ENCODE measurements around the gene NPHS2. TPM values are rescaled to one million over a fixed set of nuclear protein-coding genes. Genes with fewer than 3 reads are reported as not detected.

Gene NPHS2
- polyA plus RNA-seq, 1 donor (not counting 4 experiments of a cell fraction or from before 2014, with no cell fraction given) = not detected

- H3K4me3 ChIP-seq (ENCODE audit: control insufficient read depth in 2 of 3, extremely low read depth in 1 of 3, insufficient read depth in 2 of 3, low read depth in 1 of 3, low read length in 3 of 3) = no peak overlapping the region
- no peak overlapping the region for H3K27ac ChIP-seq (ENCODE audit: control insufficient read depth, insufficient read depth, low read length)
- no peak overlapping the region for H3K9ac ChIP-seq (ENCODE audit: control insufficient read depth, extremely low read depth, insufficient read depth, low read length)
- H3K27me3 ChIP-seq (ENCODE audit: control insufficient read depth, extremely low read depth, insufficient read depth, low read length) = peaks cover 17% of the 10 kb centered on the region
- no peaks in the 10 kb centered on the region for H3K36me3 ChIP-seq (ENCODE audit: control insufficient read depth in 2 of 2, extremely low read depth in 1 of 2, insufficient read depth in 2 of 2, low read length in 2 of 2)
- H3K9me3 ChIP-seq (ENCODE audit: control insufficient read depth, low read depth, low read length) = no peaks in the 10 kb centered on the region
- FAIRE-seq (no peak), DNase-seq (ENCODE audit: low read depth, low spot score) (no peak)
- H3K4me2 ChIP-seq (ENCODE audit: control insufficient read depth, extremely low read depth, insufficient read depth, low read depth, low read length) = no peak overlapping the region
- H3K79me2 ChIP-seq (ENCODE audit: control insufficient read depth, insufficient read depth, low read length) = no peaks in the 10 kb centered on the region
- TF ChIP-seq EZH2 (IDR thresholded peaks at IDR 0.05; ENCODE audit: low read length) (no peak), CTCF (optimal IDR thresholded peaks at IDR 0.05 in 1 of 3, IDR thresholded peaks at IDR 0.05 in 1 of 3, conservative IDR thresholded peaks at IDR 0.05 in 1 of 3; ENCODE audit: extremely low read depth in 1 of 3, insufficient read depth in 2 of 3, low read length in 3 of 3) (no peak)
- no peaks in the 10 kb centered on the region for H3K4me1 ChIP-seq (ENCODE audit: control insufficient read depth, extremely low read depth, insufficient read depth, low read length)
- H3K9me1 ChIP-seq (ENCODE audit: control insufficient read depth, extremely low read depth, insufficient read depth, low read length) = no peaks in the 10 kb centered on the region
- no peaks in the 10 kb centered on the region for H4K20me1 ChIP-seq (ENCODE audit: control insufficient read depth, extremely low read depth, insufficient read depth, low read length)
- H2AFZ ChIP-seq (ENCODE audit: control insufficient read depth, low read length) = no peak overlapping the region
- dilution Hi-C loops (cut with MboI; ENCODE audit: extremely low pct_ligation_motif_present, low sequenced_read_pairs) = no loop called here
Measured at GRCh38 chr1:179583771-179584320, 8.1 kb upstream of the NPHS2 start.

- Histone ChIP-seq H2AFZ (ENCODE audit: control insufficient read depth, low read length) (no peak overlapping the region), H3K4me2 (ENCODE audit: control insufficient read depth, extremely low read depth, insufficient read depth, low read depth, low read length) (no peak overlapping the region), H3K9ac (ENCODE audit: control insufficient read depth, extremely low read depth, insufficient read depth, low read length) (no peak overlapping the region), H3K79me2 (ENCODE audit: control insufficient read depth, insufficient read depth, low read length) (no peaks in the 10 kb centered on the region), H3K9me3 (ENCODE audit: control insufficient read depth, low read depth, low read length) (no peaks in the 10 kb centered on the region), H4K20me1 (ENCODE audit: control insufficient read depth, extremely low read depth, insufficient read depth, low read length) (no peaks in the 10 kb centered on the region), H3K4me3 (ENCODE audit: control insufficient read depth in 2 of 3, extremely low read depth in 1 of 3, insufficient read depth in 2 of 3, low read depth in 1 of 3, low read length in 3 of 3) (no peak overlapping the region), H3K27me3 (ENCODE audit: control insufficient read depth, extremely low read depth, insufficient read depth, low read length) (peaks cover 36% of the 10 kb centered on the region), H3K27ac (ENCODE audit: control insufficient read depth, insufficient read depth, low read length) (no peak overlapping the region), H3K36me3 (ENCODE audit: control insufficient read depth in 2 of 2, extremely low read depth in 1 of 2, insufficient read depth in 2 of 2, low read length in 2 of 2) (no peaks in the 10 kb centered on the region), H3K4me1 (ENCODE audit: control insufficient read depth, extremely low read depth, insufficient read depth, low read length) (no peaks in the 10 kb centered on the region), H3K9me1 (ENCODE audit: control insufficient read depth, extremely low read depth, insufficient read depth, low read length) (no peaks in the 10 kb centered on the region)
- TF ChIP-seq CTCF (optimal IDR thresholded peaks at IDR 0.05 in 1 of 3, IDR thresholded peaks at IDR 0.05 in 1 of 3, conservative IDR thresholded peaks at IDR 0.05 in 1 of 3; ENCODE audit: extremely low read depth in 1 of 3, insufficient read depth in 2 of 3, low read length in 3 of 3) (no peak), EZH2 (IDR thresholded peaks at IDR 0.05; ENCODE audit: low read length) (no peak)
- dilution Hi-C loops (cut with MboI; ENCODE audit: extremely low pct_ligation_motif_present, low sequenced_read_pairs) = no loop called here
- no peak for FAIRE-seq
- DNase-seq (ENCODE audit: low read depth, low spot score) = no peak
Measured at GRCh38 chr1:179576509-179576908, 761 bp upstream of the NPHS2 start.

Measured in keratinocyte (primary cell).